HG02571 (cell line): Measurements from ENCODE around the gene EDNRB.
"Not testable (repeated sequence)": the region's sequence is repeated elsewhere in the genome, so short reads cannot be mapped to it uniquely, and the experiment has no call there.

Experiments
- ATAC-seq: cut with Tn5 transposase; IDR thresholded peaks from one replicate; pipeline ENCODE4 v1.9.1; 2021; ENCODE audit warnings: mild to moderate bottlenecking, moderate library complexity; ENCODE audit not compliant: unreplicated experiment

EDNRB gene

GRCh38 chr13:77848050-77848449 is 70.6 kb downstream of the EDNRB start:
- ATAC-seq = not testable (repeated sequence)

- ATAC-seq = no peak
Measured at GRCh38 chr13:77846173-77846572, 72.5 kb downstream of the EDNRB start.
